HEK293 (cell line): ENCODE data around the gene ZBTB47.

Source experiments
- CTCF ChIP-seq: fragments of 450-650 bp; formaldehyde crosslinking; IDR thresholded peaks from 2 replicates; pipeline ENCODE4 v1.5.1; 2016; ENCODE audit warnings: missing biosample characterization, missing genetic modification characterization
- ELK4 ChIP-seq: IDR thresholded peaks from 2 replicates; pipeline ENCODE4 v1.6.1; 2011; ENCODE audit warnings: mild to moderate bottlenecking, low read depth, low read length, borderline replicate concordance
- YY1 ChIP-seq: fragments of 450-650 bp; formaldehyde crosslinking; IDR thresholded peaks from 2 replicates; pipeline ENCODE4 v1.5.1; 2018; ENCODE audit warnings: missing biosample characterization, missing genetic modification characterization
- ZNF175 ChIP-seq: fragments of 450-650 bp; formaldehyde crosslinking; IDR thresholded peaks from 2 replicates; pipeline ENCODE4 v1.5.1; 2016; ENCODE audit warnings: missing biosample characterization, missing genetic modification characterization
- ZNF184 ChIP-seq: fragments of 450-650 bp; IDR thresholded peaks from 2 replicates; pipeline ENCODE4 v1.5.1; 2018; ENCODE audit warnings: missing biosample characterization, mild to moderate bottlenecking, missing genetic modification characterization
- ZNF513 ChIP-seq: fragments of 450-650 bp; IDR thresholded peaks from 2 replicates; pipeline ENCODE4 v1.5.1; 2018; ENCODE audit warnings: missing biosample characterization, missing genetic modification characterization
- ZNF529 ChIP-seq: fragments of 450-650 bp; formaldehyde crosslinking; IDR thresholded peaks from 2 replicates; pipeline ENCODE4 v1.5.1; 2017; ENCODE audit warnings: missing genetic modification characterization, missing biosample characterization; ENCODE audit not compliant: insufficient replicate concordance

- no peak for TF ChIP-seq CTCF (tag by site-specific recombination)
- TF ChIP-seq ZNF513 (tag by site-specific recombination) = no peak
- TF ChIP-seq ZNF175 (tag by site-specific recombination) = no peak
- no peak for TF ChIP-seq ZNF184 (tag by site-specific recombination)
- TF ChIP-seq ELK4 = no peak
- TF ChIP-seq YY1 (tag by site-specific recombination) = no peak
- TF ChIP-seq ZNF529 (tag by site-specific recombination) = no peak
These were observed 44.9 kb upstream of the ZBTB47 start for GRCh38 chr3:42608581-42608980.
